Suprapubic skin (tissue), 4 donors: ENCODE measurements around the gene GNA12. TPM values are rescaled to one million over a fixed set of nuclear protein-coding genes. Genes with fewer than 3 reads are reported as not detected.

Experiments used
- DNase-seq, 2 donors: peaks; one replicate each; pipeline ENCODE4 v3.0.0-alpha.2; 2019; ENCODE audit warnings: low spot score in 2 of 2
- H3K27ac ChIP-seq: fragments of 200-600 bp; sonication (generic); one replicate; pipeline ENCODE4 v1.5.1; 2019
- H3K27me3 ChIP-seq: fragments of 200-600 bp; sonication (generic); one replicate; pipeline ENCODE4 v1.5.1; 2019
- H3K36me3 ChIP-seq: fragments of 200-600 bp; sonication (generic); one replicate; pipeline ENCODE4 v1.5.1; 2019
- H3K4me1 ChIP-seq: fragments of 200-600 bp; sonication (generic); one replicate; pipeline ENCODE4 v1.5.1; 2019
- H3K4me3 ChIP-seq: fragments of 200-600 bp; sonication (generic); one replicate; pipeline ENCODE4 v1.5.1; 2019; ENCODE audit warnings: mild to moderate bottlenecking
- H3K9me3 ChIP-seq: fragments of 200-600 bp; sonication (generic); one replicate; pipeline ENCODE4 v1.5.1; 2019
- EP300 ChIP-seq: sonication (generic); formaldehyde crosslinking; IDR thresholded peaks from one replicate; pipeline ENCODE4 v1.6.1; 2017; ENCODE audit warnings: antibody characterized with exemption
- POLR2A ChIP-seq, 2 donors: fragments of 450-650 bp; IDR thresholded peaks; one replicate each; pipeline ENCODE4 v1.6.1; 2017; ENCODE audit warnings: antibody characterized with exemption in 2 of 2, mild to moderate bottlenecking in 2 of 2, moderate library complexity in 2 of 2
- POLR2AphosphoS5 ChIP-seq, 3 donors: sonication (generic); formaldehyde crosslinking; IDR thresholded peaks; one replicate each; pipeline ENCODE4 v1.6.1; 2017; ENCODE audit warnings: antibody characterized with exemption in 3 of 3
- WGBS: methylation state at CpG from one replicate; pipeline ENCODE4 v1.1.5; 2018; 5-methylcytosine and 5-hydroxymethylcytosine counted together
- total RNA-seq, 4 donors: library from RNA; depleted of rRNA; stranded (reverse); fragments of >200 nt; gene quantifications; one replicate each; pipeline ENCODE4 v1.1.0, GENCODE V29; 2016
- TF ChIP-seq, protein P1 (sequence below), 2 donors: fragments of 200-600 bp in 1 of 2; fragments of 450-650 bp in 1 of 2; sonication (generic) in 1 of 2; IDR thresholded peaks; one replicate each; pipeline ENCODE4 v1.5.1; 2016 to 2019; ENCODE audit warnings: antibody characterized with exemption in 2 of 2, mild to moderate bottlenecking in 1 of 2, moderate library complexity in 1 of 2

GNA12 gene
- total RNA-seq, 4 donors from 2014 or later, result 9.7 to 15.0 (median 13.3) TPM

DNA sequence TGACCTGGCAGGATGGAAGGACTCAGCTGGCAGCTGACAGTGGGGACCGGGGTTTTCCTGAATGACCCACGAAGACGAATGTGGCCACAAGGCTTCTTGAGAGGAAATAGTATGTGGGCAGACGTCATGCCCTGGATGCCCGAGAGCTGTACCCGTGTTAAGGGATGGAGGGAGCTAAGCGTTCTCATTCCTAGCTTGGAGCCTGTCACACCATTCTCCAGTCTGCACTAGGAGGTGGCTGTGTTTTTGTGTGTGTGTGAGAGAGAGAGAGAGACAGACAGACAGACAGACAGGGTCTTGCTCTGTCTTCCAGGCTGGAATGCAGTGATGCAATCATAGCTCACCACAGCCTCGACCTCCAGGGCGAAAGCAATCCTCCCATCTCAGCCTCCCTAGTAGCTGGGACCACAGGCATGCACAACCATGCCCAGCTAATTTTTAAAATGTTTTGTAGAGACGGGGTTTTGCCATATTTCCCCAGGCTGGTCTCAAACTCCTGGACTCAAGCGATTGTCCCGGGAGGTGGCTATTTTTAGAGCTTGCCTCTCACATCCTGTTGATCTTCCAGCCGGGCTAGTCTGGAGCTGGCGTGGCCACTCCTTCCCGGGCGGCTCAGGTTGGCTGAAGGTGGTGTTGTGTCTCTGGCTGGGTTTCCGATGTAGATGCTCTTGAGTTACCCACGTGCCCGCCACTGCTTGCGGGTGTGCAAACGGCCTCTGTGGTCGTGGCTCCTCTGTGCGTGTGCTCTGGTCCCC, 154.0 kb downstream of the GNA12 start:
- no peak overlapping the region for H3K4me3 ChIP-seq
- no peak for DNase-seq
- H3K36me3 ChIP-seq, result no peaks in the 10 kb centered on the region
- H3K9me3 ChIP-seq, result no peaks in the 10 kb centered on the region
- no peak overlapping the region for H3K27ac ChIP-seq
- 56% methylated on average over 17 of the region's 23 CpGs for WGBS
- H3K4me1 ChIP-seq, result peaks cover 20% of the 10 kb centered on the region
- no peak for TF ChIP-seq POLR2A (IDR thresholded peaks at IDR 0.05)
- no peak for TF ChIP-seq EP300
- TF ChIP-seq, protein P1, sequence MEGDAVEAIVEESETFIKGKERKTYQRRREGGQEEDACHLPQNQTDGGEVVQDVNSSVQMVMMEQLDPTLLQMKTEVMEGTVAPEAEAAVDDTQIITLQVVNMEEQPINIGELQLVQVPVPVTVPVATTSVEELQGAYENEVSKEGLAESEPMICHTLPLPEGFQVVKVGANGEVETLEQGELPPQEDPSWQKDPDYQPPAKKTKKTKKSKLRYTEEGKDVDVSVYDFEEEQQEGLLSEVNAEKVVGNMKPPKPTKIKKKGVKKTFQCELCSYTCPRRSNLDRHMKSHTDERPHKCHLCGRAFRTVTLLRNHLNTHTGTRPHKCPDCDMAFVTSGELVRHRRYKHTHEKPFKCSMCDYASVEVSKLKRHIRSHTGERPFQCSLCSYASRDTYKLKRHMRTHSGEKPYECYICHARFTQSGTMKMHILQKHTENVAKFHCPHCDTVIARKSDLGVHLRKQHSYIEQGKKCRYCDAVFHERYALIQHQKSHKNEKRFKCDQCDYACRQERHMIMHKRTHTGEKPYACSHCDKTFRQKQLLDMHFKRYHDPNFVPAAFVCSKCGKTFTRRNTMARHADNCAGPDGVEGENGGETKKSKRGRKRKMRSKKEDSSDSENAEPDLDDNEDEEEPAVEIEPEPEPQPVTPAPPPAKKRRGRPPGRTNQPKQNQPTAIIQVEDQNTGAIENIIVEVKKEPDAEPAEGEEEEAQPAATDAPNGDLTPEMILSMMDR (IDR thresholded peaks at IDR 0.05), result no peak
- TF ChIP-seq POLR2AphosphoS5 (IDR thresholded peaks at IDR 0.05), result no peak
- H3K27me3 ChIP-seq, result peaks cover 47% of the 10 kb centered on the region

DNA sequence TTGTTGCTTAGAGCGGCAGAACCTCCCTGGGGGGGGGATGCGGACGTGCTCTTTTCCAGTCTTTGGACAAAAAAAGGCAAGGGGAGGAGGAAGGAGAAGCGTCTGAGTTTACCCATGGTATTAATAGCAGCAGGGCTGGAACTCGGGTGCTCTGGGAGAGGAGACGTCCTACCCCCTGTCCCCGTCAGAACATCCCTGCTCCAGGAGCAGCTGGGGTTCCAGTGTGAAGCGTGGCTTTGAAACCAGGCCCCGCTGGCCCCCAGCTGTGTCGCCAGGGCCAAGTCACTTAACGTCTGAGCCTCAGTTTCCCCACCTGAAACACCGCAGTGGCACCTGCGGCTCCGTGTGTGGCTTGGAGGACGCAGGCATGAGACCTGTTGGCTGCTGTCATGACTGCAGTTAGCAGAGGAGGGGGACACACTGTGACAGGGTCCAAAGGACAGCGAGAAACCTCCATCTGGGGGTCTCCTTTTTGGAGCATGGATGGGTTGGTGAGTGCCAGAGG, 154.7 kb downstream of the GNA12 start:
- no peak for DNase-seq
- H3K9me3 ChIP-seq, result no peaks in the 10 kb centered on the region
- peaks cover 50% of the 10 kb centered on the region for H3K27me3 ChIP-seq
- no peak for TF ChIP-seq EP300
- no peak for TF ChIP-seq POLR2A (IDR thresholded peaks at IDR 0.05)
- no peak for TF ChIP-seq POLR2AphosphoS5 (IDR thresholded peaks at IDR 0.05)
- TF ChIP-seq, protein P1 (IDR thresholded peaks at IDR 0.05), result no peak
- 74% methylated on average over 14 of the region's 16 CpGs for WGBS
- no peaks in the 10 kb centered on the region for H3K36me3 ChIP-seq
- H3K27ac ChIP-seq, result no peak overlapping the region
- H3K4me3 ChIP-seq, result no peak overlapping the region
- H3K4me1 ChIP-seq, result peaks cover 20% of the 10 kb centered on the region

DNA sequence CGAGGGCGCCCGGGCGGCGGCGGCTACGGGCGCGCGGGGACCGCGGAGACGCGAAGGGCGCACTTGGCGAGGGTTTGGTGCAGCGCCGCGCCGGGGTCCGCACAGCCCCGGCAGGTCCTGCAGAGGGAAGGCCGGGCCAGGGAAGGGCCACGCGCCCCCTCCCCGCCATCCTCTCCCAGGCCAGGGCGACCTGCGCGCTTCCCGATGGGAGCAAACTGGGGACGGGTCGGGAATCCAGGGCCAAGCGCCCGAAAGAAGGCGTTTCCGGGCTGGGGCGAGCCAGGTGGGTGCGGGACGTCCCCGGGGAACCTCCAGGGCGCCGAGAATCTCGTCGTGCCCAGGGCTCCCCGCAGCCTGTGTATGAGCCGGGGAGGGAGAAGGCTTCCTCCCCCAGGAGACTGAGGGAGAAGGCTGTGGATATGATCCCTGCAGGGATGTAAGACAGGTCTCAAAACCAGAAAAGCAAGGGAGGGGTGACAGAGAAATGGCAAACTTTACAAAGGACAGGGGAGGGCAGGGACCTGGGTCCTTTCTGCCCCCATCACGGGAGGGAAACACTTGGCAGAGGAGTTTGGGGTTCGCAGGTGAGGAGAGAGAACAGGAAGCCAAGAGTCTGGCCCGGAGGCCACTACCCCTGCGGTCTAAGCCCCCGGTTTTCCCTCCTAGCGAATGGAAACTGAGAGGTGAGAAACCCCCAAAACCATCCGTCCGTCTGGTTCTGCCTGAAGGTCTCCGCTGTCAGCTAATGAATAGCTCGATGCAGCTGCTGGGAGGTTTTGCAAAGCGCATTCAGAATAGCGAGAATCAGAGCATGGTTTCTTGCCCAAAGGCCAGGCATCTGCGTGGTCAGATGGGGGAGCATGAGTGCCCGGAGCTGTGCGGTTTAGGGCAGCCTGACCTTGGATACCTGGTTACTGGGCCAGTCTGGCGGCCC, 155.4 kb downstream of the GNA12 start:
- peaks cover 50% of the 10 kb centered on the region for H3K27me3 ChIP-seq
- no peaks in the 10 kb centered on the region for H3K9me3 ChIP-seq
- H3K36me3 ChIP-seq, result no peaks in the 10 kb centered on the region
- peak overlapping the region; percentile 39 for H3K4me3 ChIP-seq
- no peak overlapping the region for H3K27ac ChIP-seq
- TF ChIP-seq, protein P1 (IDR thresholded peaks at IDR 0.05), result no peak
- TF ChIP-seq POLR2A (IDR thresholded peaks at IDR 0.05), result no peak
- TF ChIP-seq EP300, result no peak
- TF ChIP-seq POLR2AphosphoS5 (IDR thresholded peaks at IDR 0.05), result no peak
- WGBS, result 9% methylated on average over 46 of the region's 62 CpGs
- H3K4me1 ChIP-seq, result peaks cover 20% of the 10 kb centered on the region
- no peak for DNase-seq

DNA sequence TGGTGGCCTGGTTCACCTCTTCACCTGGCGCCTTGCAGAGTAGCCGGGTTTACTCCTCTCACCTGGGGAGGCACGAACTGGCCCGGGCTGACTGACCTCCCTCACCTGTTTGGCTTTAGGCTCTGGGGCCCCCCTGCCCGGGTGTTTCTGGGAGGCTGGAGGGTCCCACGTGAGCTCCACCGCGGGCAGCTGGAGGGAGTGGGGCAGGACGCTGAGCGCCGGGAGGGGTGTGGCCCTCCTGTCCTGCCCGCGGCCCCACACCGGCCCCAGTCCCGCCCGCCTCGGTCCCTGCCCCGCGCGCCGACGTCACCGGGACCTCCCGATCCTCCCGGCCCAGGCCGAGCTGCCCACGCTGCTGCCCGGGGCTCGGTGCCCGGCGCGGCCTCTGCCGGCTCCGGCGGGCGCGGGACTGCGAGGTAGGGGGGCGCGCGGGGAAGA, 156.2 kb downstream of the GNA12 start, which contains the start of gene AMZ1:
Gene AMZ1 (plus strand): TSS at position 322 of the 438 bp plus-strand sequence. CDS start 12,250 bp downstream, outside the sequence.
- TF ChIP-seq POLR2AphosphoS5 (IDR thresholded peaks at IDR 0.05) (no peak), EP300 (no peak), POLR2A (IDR thresholded peaks at IDR 0.05) (no peak)
- TF ChIP-seq, protein P1 (IDR thresholded peaks at IDR 0.05), result no peak
- H3K9me3 ChIP-seq, result no peaks in the 10 kb centered on the region
- H3K27ac ChIP-seq, result no peak within 1 kb of the TSS
- peaks cover 50% of the 10 kb centered on the region for H3K27me3 ChIP-seq
- 49% methylated on average over 2 of the region's 41 CpGs for WGBS
- no peak for DNase-seq
- H3K4me3 ChIP-seq, result peak within 1 kb of the TSS; percentile 39
- H3K4me1 ChIP-seq, result peaks cover 20% of the 10 kb centered on the region
- no peaks in the 10 kb centered on the region for H3K36me3 ChIP-seq
